ENCODE results near the gene SESN3.

- TF ChIP-seq SUZ12 (IDR thresholded peaks at IDR 0.05; ENCODE audit: extremely low read depth, insufficient read depth, insufficient read length) (no peak), ZNF274 (IDR thresholded peaks at IDR 0.05; ENCODE audit: low read depth, low read length) (no peak), YY1 (IDR thresholded peaks at IDR 0.05; ENCODE audit: insufficient read depth, insufficient read length) (no peak)
These were observed 67.9 kb downstream of the SESN3 start for GRCh38 chr11:95163106-95163505.
